Measurements from ENCODE around the gene SLIT3.

DNA sequence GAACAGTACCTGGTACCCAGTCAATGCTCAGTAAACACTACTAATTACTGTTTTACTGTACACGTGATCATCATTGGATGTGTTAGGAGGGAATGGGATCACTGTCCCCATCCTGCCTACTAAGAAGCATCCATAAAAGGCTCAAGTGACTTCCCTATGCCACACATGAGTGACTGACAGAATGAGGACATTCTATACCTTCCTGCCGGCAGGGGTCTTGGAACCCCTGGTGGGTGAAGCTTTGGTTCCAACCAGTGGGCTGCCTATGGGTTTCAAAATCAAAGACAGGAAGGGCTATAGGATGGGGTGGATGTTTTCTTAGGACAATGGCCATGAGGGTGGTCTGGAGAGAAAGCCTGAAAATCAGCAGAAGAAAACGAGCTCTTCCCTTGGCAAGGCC, 512.2 kb downstream of the SLIT3 start:
- TF ChIP-seq, protein P1, sequence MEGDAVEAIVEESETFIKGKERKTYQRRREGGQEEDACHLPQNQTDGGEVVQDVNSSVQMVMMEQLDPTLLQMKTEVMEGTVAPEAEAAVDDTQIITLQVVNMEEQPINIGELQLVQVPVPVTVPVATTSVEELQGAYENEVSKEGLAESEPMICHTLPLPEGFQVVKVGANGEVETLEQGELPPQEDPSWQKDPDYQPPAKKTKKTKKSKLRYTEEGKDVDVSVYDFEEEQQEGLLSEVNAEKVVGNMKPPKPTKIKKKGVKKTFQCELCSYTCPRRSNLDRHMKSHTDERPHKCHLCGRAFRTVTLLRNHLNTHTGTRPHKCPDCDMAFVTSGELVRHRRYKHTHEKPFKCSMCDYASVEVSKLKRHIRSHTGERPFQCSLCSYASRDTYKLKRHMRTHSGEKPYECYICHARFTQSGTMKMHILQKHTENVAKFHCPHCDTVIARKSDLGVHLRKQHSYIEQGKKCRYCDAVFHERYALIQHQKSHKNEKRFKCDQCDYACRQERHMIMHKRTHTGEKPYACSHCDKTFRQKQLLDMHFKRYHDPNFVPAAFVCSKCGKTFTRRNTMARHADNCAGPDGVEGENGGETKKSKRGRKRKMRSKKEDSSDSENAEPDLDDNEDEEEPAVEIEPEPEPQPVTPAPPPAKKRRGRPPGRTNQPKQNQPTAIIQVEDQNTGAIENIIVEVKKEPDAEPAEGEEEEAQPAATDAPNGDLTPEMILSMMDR (IDR thresholded peaks at IDR 0.05; ENCODE audit: low read depth, low read length) = no peak
- no peak for TF ChIP-seq EZH2phosphoT487 (IDR thresholded peaks at IDR 0.05; ENCODE audit: low read depth)
